NT2/D1 (cell line): ENCODE data around the gene CTBP2.

Experiments used
- YY1 ChIP-seq: IDR thresholded peaks from 2 replicates; pipeline ENCODE4 v1.6.1; 2011; ENCODE audit not compliant: insufficient read length, insufficient read depth
- ZNF274 ChIP-seq: IDR thresholded peaks from 2 replicates; pipeline ENCODE4 v1.6.1; 2011; ENCODE audit warnings: mild to moderate bottlenecking, low read depth, low read length

DNA sequence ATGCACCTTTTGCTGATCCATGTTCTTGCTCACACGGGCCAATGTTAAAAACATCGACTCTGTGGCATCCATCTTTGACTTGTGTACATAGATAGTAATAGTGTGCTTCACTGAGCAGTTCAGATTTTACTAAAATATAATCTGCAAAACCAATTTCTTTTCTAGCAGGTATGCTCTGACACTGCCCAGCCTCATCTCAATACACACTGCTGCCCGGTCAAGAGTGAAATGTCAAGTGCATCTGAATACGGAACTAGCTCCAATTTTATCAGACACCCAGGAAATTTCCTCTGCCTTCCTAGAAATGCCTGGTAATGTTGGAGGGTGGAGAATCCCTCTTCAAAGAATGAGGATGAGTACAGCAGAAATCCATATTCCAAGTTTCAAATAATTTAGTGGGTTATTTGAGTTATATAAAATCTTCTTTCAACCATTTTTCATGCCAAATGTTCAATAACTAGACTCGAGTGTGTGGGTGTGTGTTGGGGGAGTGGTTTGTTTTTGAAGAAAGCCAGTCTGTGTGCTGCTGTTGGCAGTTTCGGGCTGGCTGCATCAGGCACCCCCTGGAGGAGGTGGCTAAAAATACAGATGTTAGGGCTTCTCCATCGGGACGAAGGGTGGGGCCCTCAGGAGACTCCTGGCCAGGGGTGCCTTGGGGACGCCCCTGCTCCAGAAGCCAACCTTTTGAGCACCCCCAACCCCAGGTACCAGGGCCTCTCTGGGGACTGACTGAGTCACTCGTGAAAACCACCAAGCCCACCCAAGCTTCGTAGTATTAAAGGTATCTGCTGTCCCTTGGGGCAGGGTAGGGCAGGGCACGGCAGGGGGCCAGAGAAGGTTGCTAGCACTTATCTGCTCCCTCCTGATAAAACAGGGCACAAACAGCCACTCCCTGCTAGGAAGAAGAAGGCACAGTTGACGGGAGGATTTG is 15.4 kb downstream of the CTBP2 start:
- TF ChIP-seq YY1: no peak
- TF ChIP-seq ZNF274: no peak
